Thyroid gland (tissue), 4 donors: ENCODE measurements around the gene MRPS9.

Experiments
- CTCF ChIP-seq, 6 experiments: fragments of 200-600 bp in 3 of 6; fragments of 450-650 bp in 3 of 6; sonication (generic) in 3 of 6; IDR thresholded peaks; one replicate each; pipeline ENCODE4 v1.5.1; 2016 to 2019; ENCODE audit warnings: antibody characterized with exemption in 6 of 6, mild to moderate bottlenecking in 2 of 6, inconsistent platforms in 1 of 6, moderate library complexity in 1 of 6
- POLR2A ChIP-seq, 2 donors: fragments of 450-650 bp; IDR thresholded peaks; one replicate each; pipeline ENCODE4 v1.6.1; 2017; ENCODE audit warnings: antibody characterized with exemption in 2 of 2, mild to moderate bottlenecking in 2 of 2, moderate library complexity in 1 of 2

GRCh38 chr2:105062158-105062557 is 24.3 kb downstream of the MRPS9 start:
- TF ChIP-seq CTCF (IDR thresholded peaks at IDR 0.05) (no peak), POLR2A (IDR thresholded peaks at IDR 0.05) (no peak)
